ENCODE measurements around the gene TMEM215. TPM values are rescaled to one million over a fixed set of nuclear protein-coding genes. Genes with fewer than 3 reads are reported as not detected.

Gene TMEM215
- total and polyA plus RNA-seq, 2 donors from 2014 or later = not detected

DNA sequence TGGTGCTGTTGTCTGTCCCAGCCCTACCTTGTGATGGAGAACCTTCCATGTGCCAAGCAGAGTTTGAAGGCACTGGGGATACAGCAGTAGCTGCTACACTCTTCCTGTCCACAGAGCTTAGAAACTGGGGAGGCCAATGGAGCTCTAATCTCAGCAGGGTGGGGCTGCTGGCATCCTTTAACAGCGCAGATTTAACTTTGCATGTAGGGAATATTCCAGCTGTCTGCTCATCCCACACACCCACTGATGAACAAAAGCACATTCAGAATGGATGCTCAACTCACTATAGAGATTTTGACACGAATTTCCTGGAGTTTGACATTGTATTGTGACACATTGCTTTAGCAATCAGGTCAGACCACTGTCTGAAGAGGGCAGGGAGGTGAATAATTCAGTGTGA is 49.0 kb downstream of the TMEM215 start:
- Histone ChIP-seq H3K9me3 (ENCODE audit: control insufficient read depth in 2 of 3, insufficient read depth in 1 of 3, low read length in 3 of 3) (no peaks in the 10 kb centered on the region), H3K4me1 (ENCODE audit: control insufficient read depth in 2 of 3, insufficient read depth in 2 of 3, low read depth in 1 of 3, low read length in 3 of 3) (no peaks in the 10 kb centered on the region), H3K27ac (ENCODE audit: low read depth in 2 of 2, low read length in 2 of 2) (no peak overlapping the region), H3K4me3 (ENCODE audit: low read length in 3 of 3) (no peak overlapping the region), H3K36me3 (ENCODE audit: control insufficient read depth in 2 of 3, insufficient read depth in 3 of 3, low read length in 3 of 3) (no peaks in the 10 kb centered on the region), H3K27me3 (ENCODE audit: control insufficient read depth, insufficient read depth, low read length) (no peaks in the 10 kb centered on the region), H3K9ac (ENCODE audit: low read length in 3 of 3) (no peak overlapping the region)
- DNase-seq (no peak), FAIRE-seq (no peak)
- TF ChIP-seq, protein P1, sequence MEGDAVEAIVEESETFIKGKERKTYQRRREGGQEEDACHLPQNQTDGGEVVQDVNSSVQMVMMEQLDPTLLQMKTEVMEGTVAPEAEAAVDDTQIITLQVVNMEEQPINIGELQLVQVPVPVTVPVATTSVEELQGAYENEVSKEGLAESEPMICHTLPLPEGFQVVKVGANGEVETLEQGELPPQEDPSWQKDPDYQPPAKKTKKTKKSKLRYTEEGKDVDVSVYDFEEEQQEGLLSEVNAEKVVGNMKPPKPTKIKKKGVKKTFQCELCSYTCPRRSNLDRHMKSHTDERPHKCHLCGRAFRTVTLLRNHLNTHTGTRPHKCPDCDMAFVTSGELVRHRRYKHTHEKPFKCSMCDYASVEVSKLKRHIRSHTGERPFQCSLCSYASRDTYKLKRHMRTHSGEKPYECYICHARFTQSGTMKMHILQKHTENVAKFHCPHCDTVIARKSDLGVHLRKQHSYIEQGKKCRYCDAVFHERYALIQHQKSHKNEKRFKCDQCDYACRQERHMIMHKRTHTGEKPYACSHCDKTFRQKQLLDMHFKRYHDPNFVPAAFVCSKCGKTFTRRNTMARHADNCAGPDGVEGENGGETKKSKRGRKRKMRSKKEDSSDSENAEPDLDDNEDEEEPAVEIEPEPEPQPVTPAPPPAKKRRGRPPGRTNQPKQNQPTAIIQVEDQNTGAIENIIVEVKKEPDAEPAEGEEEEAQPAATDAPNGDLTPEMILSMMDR (IDR thresholded peaks at IDR 0.05; ENCODE audit: borderline replicate concordance, extremely low read depth, insufficient read depth) = no peak
- intact Hi-C loops (cut with DNase I) = no loop called here

Other genes starting within 250 kb of the TMEM215 start
- gene SMIM27, start 231.2 kb upstream of the TMEM215 start, total RNA-seq = 14.6 TPM
- gene SMIM27, start 231.2 kb upstream of the TMEM215 start, polyA plus RNA-seq (ENCODE audit: insufficient read depth, low read depth, low replicate concordance) = 36.9 TPM
- gene TOPORS, start 231.0 kb upstream of the TMEM215 start, total RNA-seq = 15.6 TPM
- gene TOPORS, start 231.0 kb upstream of the TMEM215 start, polyA plus RNA-seq (ENCODE audit: insufficient read depth, low read depth, low replicate concordance) = 8.1 TPM
- gene NDUFB6, start 210.4 kb upstream of the TMEM215 start, total RNA-seq = 47.6 TPM
- 132 TPM for gene NDUFB6, start 210.4 kb upstream of the TMEM215 start, polyA plus RNA-seq (ENCODE audit: insufficient read depth, low read depth, low replicate concordance)
- not detected for gene TAF1L, start 147.9 kb upstream of the TMEM215 start, total RNA-seq
- gene TAF1L, start 147.9 kb upstream of the TMEM215 start, polyA plus RNA-seq (ENCODE audit: insufficient read depth, low read depth, low replicate concordance) = not detected
- gene APTX, start 218.1 kb downstream of the TMEM215 start, total RNA-seq = 25.5 TPM
- gene APTX, start 218.1 kb downstream of the TMEM215 start, polyA plus RNA-seq (ENCODE audit: insufficient read depth, low read depth, low replicate concordance) = 34.9 TPM
- gene DNAJA1, start 241.7 kb downstream of the TMEM215 start, total RNA-seq = 105 TPM
- 132 TPM for gene DNAJA1, start 241.7 kb downstream of the TMEM215 start, polyA plus RNA-seq (ENCODE audit: insufficient read depth, low read depth, low replicate concordance)